ENCODE results near the gene TLCD3B. TPM values are rescaled to one million over a fixed set of nuclear protein-coding genes. Genes with fewer than 3 reads are reported as not detected.

The TLCD3B gene
- total RNA-seq, 3 donors from 2014 or later = 0.38 to 0.46 TPM; not detected in 1

DNA sequence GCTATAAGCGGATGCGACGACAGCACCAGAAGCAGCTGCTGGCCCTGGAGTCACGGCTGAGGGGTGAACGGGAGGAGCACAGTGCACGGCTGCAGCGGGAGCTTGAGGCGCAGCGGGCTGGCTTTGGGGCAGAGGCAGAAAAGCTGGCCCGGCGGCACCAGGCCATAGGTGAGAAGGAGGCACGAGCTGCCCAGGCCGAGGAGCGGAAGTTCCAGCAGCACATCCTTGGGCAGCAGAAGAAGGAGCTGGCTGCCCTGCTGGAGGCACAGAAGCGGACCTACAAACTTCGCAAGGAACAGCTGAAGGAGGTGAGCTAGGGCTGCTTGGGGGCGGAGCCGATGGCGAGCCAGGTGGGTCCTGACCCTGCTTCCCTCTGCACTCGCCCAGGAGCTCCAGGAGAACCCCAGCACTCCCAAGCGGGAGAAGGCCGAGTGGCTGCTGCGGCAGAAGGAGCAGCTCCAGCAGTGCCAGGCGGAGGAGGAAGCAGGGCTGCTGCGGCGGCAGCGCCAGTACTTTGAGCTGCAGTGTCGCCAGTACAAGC, 45.7 kb downstream of the TLCD3B start:
- no peaks in the 10 kb centered on the region for H3K4me1 ChIP-seq (ENCODE audit: low read depth)
- ATAC-seq (no peak), DNase-seq (peak in 1 of 3 donors; percentile 14)
- no peaks in the 10 kb centered on the region for H3K9me3 ChIP-seq
- H3K36me3 ChIP-seq (ENCODE audit: low read depth) = peaks cover 27% of the 10 kb centered on the region
- intact Hi-C loops (cut with DNase I, micrococcal nuclease) = no loop called here
- H3K4me3 ChIP-seq = no peak overlapping the region
- no peak for TF ChIP-seq CTCF (IDR thresholded peaks at IDR 0.05)

DNA sequence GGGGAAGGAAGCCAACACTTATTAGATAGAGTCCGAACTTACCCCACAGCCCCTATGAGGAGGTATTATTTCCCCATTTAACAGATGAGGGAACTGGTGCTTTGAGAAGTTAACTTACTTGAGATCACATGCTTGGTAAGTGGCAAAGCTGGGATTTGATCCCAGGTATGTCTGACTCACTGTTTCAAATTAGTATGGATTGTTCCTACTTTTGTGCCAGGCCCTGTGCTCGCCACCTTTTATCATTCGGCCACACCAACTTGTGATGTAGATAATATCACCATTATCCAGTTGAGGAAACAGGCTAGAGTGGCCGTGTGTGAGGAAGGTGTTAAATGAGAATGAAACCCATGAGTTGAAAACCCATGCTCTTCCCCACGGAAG, 46.3 kb downstream of the TLCD3B start:
- H3K4me1 ChIP-seq (ENCODE audit: low read depth) = no peaks in the 10 kb centered on the region
- H3K4me3 ChIP-seq = no peak overlapping the region
- no peak for TF ChIP-seq CTCF (IDR thresholded peaks at IDR 0.05)
- intact Hi-C loops (cut with DNase I, micrococcal nuclease) = no loop called here
- peaks cover 27% of the 10 kb centered on the region for H3K36me3 ChIP-seq (ENCODE audit: low read depth)
- H3K9me3 ChIP-seq = no peaks in the 10 kb centered on the region
- no peak for ATAC-seq
- no peak for DNase-seq

DNA sequence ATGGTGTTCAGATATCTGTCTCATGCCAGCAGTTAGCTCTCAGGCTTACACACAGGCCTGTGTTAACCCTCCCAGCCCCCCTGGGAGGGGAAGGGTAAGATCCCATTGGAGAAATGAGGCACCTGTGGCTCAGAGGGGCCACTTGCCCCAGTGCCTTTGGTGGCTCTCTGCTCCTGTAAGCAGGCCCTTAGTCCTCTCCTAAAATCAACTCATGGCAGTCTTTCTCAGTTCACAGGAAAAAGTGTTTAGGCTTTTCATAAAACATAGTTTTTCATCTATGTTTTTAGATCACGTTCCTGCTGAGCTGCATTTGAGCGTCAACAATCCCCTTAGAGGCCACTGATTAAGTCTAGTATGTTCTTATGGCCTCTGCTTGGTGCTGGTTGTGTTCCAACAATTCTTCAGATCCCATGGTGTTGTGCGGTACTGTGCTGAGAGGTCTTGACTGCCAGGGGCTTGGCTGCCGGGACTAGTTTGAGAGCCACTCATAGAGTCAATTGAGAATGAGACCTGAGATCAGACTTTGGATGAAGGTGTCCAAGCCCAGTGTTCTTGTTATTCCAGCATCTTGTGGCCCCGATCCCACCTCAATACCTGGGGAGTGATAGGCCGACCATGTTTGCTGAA, 46.8 kb downstream of the TLCD3B start:
- Histone ChIP-seq H3K36me3 (ENCODE audit: low read depth) (peaks cover 27% of the 10 kb centered on the region), H3K4me1 (ENCODE audit: low read depth) (no peaks in the 10 kb centered on the region)

DNA sequence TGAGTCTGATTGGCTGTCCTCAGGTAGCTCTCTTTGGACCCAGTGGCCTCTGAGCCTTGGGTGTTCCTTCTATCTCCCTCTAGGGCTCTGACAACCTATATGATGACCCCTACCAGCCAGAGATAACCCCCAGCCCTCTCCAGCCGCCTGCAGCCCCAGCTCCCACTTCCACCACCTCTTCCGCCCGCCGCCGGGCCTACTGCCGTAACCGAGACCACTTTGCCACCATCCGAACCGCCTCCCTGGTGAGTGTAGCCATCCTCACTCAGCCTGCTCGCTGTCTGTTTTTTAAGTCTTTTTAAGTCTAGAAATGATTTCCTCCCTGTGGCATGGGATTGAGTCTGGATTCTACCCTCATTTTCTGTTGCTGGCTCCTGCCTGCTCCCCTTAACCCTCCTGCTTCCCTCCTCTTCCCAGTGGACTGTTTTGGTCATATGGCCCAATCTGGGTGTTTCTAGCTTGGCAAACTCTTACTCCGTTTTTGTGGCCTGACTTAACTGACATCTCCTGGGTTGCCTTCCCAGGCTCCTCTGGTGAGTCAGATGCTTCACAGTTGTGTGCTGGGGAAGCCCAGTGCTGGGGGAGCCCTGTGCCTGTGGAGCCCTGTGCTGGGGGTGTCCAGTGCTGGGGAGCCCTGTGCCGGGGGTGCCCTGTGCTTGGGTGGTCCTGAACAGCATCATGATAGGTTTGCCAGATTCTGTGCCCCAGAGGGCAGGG, 47.5 kb downstream of the TLCD3B start:
- ATAC-seq (no peak), DNase-seq (peak in 1 of 3 donors; percentile 13)
- no peaks in the 10 kb centered on the region for H3K4me1 ChIP-seq (ENCODE audit: low read depth)
- H3K36me3 ChIP-seq (ENCODE audit: low read depth) = peaks cover 27% of the 10 kb centered on the region
- H3K9me3 ChIP-seq = no peaks in the 10 kb centered on the region
- TF ChIP-seq CTCF (IDR thresholded peaks at IDR 0.05) = no peak
- intact Hi-C loops (cut with DNase I, micrococcal nuclease) = no loop called here
- H3K4me3 ChIP-seq = no peak overlapping the region

More for the DNA sequence above, 46.8 kb downstream of the TLCD3B start:
- Histone ChIP-seq H3K4me3 (no peak overlapping the region), H3K9me3 (no peaks in the 10 kb centered on the region)
- intact Hi-C loops (cut with DNase I, micrococcal nuclease) = no loop called here
- TF ChIP-seq CTCF (IDR thresholded peaks at IDR 0.05) = no peak
- DNase-seq (no peak), ATAC-seq (no peak)

GRCh38 chr16:29982560-29983419, 48.3 kb downstream of the TLCD3B start:
- no peak for ATAC-seq
- Histone ChIP-seq H3K4me1 (ENCODE audit: low read depth) (no peaks in the 10 kb centered on the region), H3K36me3 (ENCODE audit: low read depth) (peaks cover 27% of the 10 kb centered on the region), H3K9me3 (no peaks in the 10 kb centered on the region), H3K4me3 (no peak overlapping the region)
- intact Hi-C loops (cut with DNase I, micrococcal nuclease) = no loop called here
- DNase-seq = no peak
- no peak for TF ChIP-seq CTCF (IDR thresholded peaks at IDR 0.05)
